D721Med (cell line): ENCODE data around the gene FAT1.
"Not testable (repeated sequence)": the region's sequence is repeated elsewhere in the genome, so short reads cannot be mapped to it uniquely, and the experiment has no call there.

Experiments
- DNase-seq: peaks from one replicate; pipeline ENCODE4 v3.0.0; 2011; ENCODE audit warnings: low spot score; ENCODE audit not compliant: insufficient read length
- FAIRE-seq: peaks from 2 replicates; lab custom pipeline; 2011; peaks lifted over from hg19 to GRCh38; lab: Jason Lieb, UNC
- TF ChIP-seq, protein P1 (sequence below): IDR thresholded peaks from 2 replicates; pipeline ENCODE4 v1.5.1; 2012; ENCODE audit warnings: mild to moderate bottlenecking, control low read depth; ENCODE audit not compliant: insufficient read depth; ENCODE audit errors: missing control alignments

FAT1 gene

DNA sequence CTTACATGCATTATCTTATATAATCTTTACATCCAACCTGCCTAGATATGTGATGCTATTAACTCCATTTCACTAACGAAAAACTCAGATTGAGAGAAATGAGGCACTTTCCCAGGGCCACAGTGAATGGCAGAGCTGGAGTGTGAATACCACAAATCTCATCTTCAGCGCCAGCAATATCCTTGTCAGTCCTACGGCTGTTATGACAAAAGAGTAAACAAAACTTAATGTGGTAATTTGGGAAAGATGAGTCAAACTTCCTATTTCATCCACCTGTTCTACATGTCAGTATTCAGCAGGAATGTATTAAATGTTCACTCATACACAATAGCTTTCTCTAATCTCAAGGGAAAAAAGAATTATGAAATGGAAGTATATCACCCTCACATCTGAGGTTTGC lies 56.9 kb downstream of the FAT1 start:
- TF ChIP-seq, protein P1, sequence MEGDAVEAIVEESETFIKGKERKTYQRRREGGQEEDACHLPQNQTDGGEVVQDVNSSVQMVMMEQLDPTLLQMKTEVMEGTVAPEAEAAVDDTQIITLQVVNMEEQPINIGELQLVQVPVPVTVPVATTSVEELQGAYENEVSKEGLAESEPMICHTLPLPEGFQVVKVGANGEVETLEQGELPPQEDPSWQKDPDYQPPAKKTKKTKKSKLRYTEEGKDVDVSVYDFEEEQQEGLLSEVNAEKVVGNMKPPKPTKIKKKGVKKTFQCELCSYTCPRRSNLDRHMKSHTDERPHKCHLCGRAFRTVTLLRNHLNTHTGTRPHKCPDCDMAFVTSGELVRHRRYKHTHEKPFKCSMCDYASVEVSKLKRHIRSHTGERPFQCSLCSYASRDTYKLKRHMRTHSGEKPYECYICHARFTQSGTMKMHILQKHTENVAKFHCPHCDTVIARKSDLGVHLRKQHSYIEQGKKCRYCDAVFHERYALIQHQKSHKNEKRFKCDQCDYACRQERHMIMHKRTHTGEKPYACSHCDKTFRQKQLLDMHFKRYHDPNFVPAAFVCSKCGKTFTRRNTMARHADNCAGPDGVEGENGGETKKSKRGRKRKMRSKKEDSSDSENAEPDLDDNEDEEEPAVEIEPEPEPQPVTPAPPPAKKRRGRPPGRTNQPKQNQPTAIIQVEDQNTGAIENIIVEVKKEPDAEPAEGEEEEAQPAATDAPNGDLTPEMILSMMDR: no peak
- no peak for DNase-seq
- FAIRE-seq: no peak

DNA sequence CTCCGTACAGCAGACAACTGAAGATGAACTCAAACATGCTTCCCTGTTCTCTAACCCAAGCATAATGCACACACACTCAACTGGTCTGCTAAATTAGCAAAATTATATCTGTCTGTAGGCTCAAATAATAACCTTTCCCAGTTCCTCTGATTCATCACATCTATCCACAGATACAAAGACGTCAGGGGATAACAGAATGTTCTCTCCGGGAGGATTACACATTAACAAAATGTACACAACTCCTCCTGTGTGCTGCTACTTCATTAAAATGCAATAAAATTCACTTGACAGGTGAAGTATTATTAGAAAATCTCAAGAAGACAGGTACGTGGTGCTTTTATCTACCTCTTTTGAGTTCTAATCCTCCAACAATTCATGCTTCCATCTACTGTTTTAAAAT lies 57.4 kb downstream of the FAT1 start:
- TF ChIP-seq, protein P1: no peak
- no peak for DNase-seq
- no peak for FAIRE-seq

DNA sequence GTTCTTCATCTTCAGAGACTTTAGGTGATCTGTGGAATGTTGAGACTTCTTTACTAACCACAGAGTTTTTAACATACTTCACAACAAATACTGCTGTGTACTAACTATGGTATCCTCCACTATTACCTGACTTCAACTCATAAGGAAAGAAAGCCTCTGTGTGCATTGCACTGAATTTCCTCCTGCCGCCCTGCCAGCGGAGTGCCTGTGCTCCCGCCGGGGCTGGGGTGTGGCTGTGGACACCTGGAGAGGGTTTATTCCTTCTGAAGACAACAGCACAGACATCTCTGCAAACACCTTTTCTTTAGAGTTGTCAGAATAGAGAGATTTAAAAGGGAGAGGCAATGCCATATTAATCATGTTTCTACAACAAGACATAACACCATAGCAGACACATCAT lies 63.3 kb downstream of the FAT1 start:
- FAIRE-seq (no peak), DNase-seq (no peak)
- TF ChIP-seq, protein P1: no peak

DNA sequence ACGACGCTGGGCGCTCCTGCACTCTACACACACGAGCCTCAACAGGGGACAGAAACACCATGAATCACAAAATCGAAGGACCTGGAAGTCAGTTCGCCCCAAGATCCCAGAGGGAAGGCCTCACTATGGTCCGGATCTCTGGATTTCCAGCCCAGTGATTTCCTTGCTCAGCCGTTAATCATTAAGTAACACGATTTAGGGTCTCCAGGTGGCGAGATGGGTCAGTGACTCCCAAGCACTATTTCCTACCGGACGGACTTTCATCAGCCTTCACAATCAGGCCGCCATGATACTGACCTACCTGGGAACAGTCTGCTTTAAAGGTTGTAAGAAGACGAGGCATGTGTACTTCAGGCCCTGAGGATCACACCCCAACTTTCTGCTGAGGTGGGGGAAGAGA lies 63.7 kb downstream of the FAT1 start:
- DNase-seq: no peak
- TF ChIP-seq, protein P1: no peak
- no peak for FAIRE-seq

DNA sequence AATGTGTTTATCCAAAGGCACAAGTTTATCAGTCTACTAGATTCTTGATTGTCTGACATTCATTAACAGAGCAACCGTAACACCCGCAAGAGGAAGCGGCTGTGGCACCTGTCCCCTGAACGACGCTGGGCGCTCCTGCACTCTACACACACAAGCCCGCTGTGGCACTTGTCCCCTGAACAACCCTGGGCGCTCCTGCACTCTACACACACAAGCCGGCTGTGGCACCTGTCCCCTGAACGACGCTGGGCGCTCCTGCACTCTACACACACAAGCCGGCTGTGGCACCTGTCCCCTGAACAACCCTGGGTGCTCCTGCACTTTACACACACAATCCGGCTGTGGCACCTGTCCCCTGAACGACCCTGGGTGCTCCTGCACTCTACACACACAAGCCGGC lies 64.2 kb downstream of the FAT1 start:
- not testable (repeated sequence) for DNase-seq, FAIRE-seq

DNA sequence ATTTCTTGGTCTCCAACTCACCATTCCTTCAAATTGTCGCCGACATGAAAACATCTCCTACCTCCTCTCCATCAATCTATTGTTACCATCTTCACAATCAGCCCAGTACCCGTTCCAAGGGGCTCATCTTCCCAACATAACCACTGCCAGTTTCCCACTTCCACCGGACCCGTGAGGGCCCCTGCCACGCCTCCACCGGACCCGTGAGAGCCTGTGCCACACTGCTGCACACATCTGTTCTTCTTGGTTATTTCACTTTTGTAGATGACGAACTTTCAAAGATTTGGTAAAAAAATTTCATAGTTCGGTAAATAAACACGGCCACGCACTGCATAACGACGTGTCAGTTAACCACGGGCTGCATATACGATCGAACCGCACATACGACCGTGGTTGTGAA lies 65.0 kb downstream of the FAT1 start:
- TF ChIP-seq, protein P1: no peak
- FAIRE-seq (no peak), DNase-seq (no peak)

DNA sequence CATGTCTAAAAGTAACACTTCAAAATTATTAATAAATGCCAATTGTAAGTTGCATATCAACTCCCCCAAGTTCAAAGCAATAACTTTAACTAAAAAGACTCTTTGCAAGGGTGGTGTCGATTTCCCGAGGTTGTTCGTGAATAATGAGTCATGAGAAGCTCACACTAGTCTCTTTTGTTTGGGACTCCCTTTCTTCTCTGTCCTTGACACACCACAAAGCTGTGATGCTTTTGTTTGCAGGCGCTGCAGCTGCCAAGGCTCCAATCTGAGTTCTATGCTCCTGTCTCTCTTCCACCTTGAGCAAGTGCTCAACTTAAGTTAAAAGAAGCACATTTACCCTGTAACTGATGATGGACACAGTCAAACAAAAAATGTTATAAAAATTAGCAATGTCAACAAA lies 65.9 kb downstream of the FAT1 start:
- TF ChIP-seq, protein P1: no peak
- DNase-seq: no peak
- no peak for FAIRE-seq

DNA sequence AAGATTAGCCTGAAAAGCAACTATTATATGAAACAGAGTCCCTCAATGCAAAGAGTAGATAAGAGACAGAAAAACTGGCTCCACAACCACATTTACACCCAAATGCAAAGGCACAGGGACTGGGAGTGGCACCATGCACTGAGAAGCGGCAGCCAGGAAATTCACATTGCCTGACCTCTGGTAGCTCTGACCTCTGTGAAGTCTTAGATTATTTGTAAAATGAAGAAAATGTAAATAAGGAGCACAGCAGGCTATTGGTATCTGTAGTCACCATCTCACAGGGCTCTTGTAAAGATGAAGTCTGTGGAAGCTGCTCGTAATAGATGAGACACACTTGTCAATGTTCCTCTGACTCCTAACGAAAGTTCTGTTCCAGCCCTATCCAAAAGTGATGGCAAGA lies 69.7 kb downstream of the FAT1 start:
- TF ChIP-seq, protein P1: no peak
- FAIRE-seq (no peak), DNase-seq (no peak)
